WTC11 (cell line): ENCODE data around the gene CASP3.

Experiments used
- HMGA2 ChIP-seq: fragments of 250-450 bp; sonication (Bioruptor Pico); IDR thresholded peaks from 2 replicates; pipeline ENCODE4 v1.4.0; 2021; ENCODE audit warnings: mild to moderate bottlenecking, moderate library complexity
- MAX ChIP-seq: sonication (generic); formaldehyde crosslinking; IDR thresholded peaks from 2 replicates; pipeline ENCODE4 v1.8.0; 2022; ENCODE audit warnings: mild to moderate bottlenecking, missing genetic modification reagents
- NFYB ChIP-seq: sonication (generic); formaldehyde crosslinking; conservative IDR thresholded peaks from 2 replicates; pipeline ENCODE4 v1.8.0; 2022; ENCODE audit warnings: low read depth, missing genetic modification reagents
- SP1 ChIP-seq: sonication (generic); formaldehyde crosslinking; conservative IDR thresholded peaks from 2 replicates; pipeline ENCODE4 v1.8.1; 2022; ENCODE audit warnings: missing genetic modification reagents
- TEAD4 ChIP-seq: sonication (generic); formaldehyde crosslinking; IDR thresholded peaks from 2 replicates; pipeline ENCODE4 v1.8.0; 2022; ENCODE audit warnings: mild to moderate bottlenecking, missing genetic modification reagents
- ZBTB43 ChIP-seq: sonication (generic); formaldehyde crosslinking; IDR thresholded peaks from 2 replicates; pipeline ENCODE4 v1.8.1; 2023; ENCODE audit warnings: mild to moderate bottlenecking, missing genetic modification reagents
- TF ChIP-seq, protein P1 (sequence below): fragments of 200-600 bp; IDR thresholded peaks from 2 replicates; pipeline ENCODE4 v1.8.0; 2022; ENCODE audit warnings: antibody characterized with exemption
- TF ChIP-seq, protein P2 (sequence below): sonication (generic); formaldehyde crosslinking; IDR thresholded peaks from 2 replicates; pipeline ENCODE4 v1.8.0; 2022; ENCODE audit warnings: mild to moderate bottlenecking, missing genetic modification reagents

- TF ChIP-seq SP1 (no peak), MAX (no peak), ZBTB43 (CRISPR knock-in tag) (no peak), HMGA2 (CRISPR knock-in tag) (no peak), NFYB (CRISPR knock-in tag) (no peak), TEAD4 (CRISPR knock-in tag) (no peak)
- TF ChIP-seq, protein P1, sequence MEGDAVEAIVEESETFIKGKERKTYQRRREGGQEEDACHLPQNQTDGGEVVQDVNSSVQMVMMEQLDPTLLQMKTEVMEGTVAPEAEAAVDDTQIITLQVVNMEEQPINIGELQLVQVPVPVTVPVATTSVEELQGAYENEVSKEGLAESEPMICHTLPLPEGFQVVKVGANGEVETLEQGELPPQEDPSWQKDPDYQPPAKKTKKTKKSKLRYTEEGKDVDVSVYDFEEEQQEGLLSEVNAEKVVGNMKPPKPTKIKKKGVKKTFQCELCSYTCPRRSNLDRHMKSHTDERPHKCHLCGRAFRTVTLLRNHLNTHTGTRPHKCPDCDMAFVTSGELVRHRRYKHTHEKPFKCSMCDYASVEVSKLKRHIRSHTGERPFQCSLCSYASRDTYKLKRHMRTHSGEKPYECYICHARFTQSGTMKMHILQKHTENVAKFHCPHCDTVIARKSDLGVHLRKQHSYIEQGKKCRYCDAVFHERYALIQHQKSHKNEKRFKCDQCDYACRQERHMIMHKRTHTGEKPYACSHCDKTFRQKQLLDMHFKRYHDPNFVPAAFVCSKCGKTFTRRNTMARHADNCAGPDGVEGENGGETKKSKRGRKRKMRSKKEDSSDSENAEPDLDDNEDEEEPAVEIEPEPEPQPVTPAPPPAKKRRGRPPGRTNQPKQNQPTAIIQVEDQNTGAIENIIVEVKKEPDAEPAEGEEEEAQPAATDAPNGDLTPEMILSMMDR: no peak
- TF ChIP-seq, protein P2, sequence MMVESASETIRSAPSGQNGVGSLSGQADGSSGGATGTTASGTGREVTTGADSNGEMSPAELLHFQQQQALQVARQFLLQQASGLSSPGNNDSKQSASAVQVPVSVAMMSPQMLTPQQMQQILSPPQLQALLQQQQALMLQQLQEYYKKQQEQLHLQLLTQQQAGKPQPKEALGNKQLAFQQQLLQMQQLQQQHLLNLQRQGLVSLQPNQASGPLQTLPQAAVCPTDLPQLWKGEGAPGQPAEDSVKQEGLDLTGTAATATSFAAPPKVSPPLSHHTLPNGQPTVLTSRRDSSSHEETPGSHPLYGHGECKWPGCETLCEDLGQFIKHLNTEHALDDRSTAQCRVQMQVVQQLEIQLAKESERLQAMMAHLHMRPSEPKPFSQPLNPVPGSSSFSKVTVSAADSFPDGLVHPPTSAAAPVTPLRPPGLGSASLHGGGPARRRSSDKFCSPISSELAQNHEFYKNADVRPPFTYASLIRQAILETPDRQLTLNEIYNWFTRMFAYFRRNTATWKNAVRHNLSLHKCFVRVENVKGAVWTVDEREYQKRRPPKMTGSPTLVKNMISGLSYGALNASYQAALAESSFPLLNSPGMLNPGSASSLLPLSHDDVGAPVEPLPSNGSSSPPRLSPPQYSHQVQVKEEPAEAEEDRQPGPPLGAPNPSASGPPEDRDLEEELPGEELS (CRISPR knock-in tag): no peak
Observed at GRCh38 chr4:184689681-184690080, 40.4 kb upstream of the CASP3 start.
